Myocyte (in vitro differentiated cells): ENCODE results near the gene TJP3. TPM values are rescaled to one million over a fixed set of nuclear protein-coding genes. Genes with fewer than 3 reads are reported as not detected.

Experiments used
- DNase-seq: peaks from one replicate; pipeline ENCODE4 v3.0.0-alpha.2; 2012; ENCODE audit warnings: low read depth
- total RNA-seq: library from RNA; depleted of rRNA; stranded (reverse); fragments of >200 nt; gene quantifications from 2 replicates; pipeline ENCODE4 v1.2.3, GENCODE V29; 2014

TJP3 gene
- total RNA-seq, 1 donor from 2014 or later: not detected

DNA sequence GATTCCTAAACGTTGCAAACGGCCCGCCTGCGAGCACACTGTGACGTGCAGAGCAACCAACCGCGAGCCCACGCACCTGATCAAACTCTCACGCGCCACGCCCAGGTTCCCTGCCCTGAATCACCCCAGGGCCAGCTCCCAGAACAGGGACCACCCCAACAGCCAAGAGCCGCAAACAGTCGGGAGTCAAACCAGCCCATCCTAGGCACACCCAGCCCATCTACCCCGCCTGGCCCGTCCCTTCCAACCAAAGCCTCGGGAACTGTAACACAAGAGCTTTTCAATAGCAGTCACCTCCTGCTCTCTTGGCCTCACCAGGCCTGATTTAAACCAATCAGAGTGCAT is 16.8 kb upstream of the TJP3 start:
- no peak for DNase-seq

- no peak for DNase-seq
Measured at GRCh38 chr19:3691726-3692125, 16.5 kb upstream of the TJP3 start.

DNA sequence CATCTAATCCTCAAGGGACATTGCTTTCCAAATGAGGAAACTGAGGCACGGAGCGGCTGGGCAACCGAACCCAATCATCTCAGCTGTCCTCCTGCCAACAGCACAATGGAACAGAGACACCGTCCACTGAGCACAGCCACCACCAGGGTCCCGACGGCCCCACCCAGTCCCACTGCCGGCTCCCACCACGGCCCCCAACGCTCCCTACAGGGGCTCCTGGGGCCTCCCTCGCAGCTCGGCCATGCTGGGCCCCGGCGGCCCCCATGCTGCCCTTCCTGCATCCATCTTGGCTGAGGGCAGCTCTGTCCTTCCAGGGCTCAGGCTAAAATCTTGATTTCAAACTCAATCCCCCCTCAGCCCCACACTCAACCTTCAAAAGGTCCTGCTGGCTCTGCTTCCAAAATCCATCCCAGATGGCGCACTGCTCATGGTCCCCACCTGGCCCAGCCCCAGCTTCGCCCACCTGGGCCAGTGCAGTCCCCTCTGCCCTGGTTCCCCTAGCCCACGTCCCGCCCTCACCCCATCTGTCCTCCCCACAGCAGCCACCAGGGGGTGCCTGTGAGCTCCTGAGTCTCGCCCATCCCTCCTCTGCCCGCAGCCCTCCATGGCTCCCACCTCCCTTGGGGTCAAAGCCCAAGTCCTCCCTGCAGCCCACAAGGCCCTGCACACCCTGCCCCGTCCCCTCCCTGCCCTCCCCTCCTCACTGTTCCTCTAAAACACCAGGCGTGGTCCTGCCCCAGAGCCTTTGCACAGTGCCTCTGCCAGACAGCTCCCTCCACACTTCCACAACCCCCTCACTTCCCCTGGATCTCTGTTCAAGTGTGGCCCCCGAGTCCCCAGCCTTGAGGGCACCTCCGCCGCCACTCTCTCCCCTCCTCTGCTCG is 15.8 kb upstream of the TJP3 start:
- DNase-seq: no peak

GRCh38 chr19:3693025-3693925 is 14.9 kb upstream of the TJP3 start:
- DNase-seq: no peak

DNA sequence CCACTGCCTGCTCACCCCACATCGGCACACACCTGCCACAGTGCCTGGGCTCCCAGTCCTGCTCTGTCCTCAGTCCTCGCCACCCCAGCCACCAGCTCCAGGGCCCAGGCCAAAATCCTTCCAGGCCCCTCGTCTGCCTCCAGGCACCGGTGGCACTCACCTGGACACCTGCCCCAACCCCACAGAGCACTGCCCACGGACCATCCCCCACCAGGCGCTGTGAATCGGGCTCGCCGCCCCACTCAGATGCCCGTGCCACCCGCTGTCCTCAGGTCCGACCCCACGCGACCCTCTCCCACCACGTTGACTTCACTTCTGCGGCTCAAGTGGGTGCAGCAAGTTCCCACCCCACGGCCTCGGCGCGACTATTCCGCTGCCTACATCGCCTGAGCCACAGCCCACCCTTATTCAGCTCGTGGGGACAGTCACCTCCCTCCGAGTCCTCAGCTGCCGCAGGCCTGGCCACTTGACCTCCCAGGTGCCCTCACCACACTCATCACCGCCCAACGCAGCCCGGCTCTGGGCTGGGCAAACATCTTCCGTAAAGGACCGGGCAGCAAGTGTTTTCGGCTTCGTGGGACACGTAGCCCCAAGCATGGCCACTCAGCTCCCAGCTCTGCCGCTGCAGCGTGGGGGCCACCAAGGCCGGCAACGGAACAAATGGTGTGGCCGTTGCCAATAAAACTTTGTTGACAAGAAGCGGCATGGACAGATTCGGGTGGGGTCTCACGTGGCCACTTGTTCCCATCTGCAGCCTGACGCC is 13.6 kb upstream of the TJP3 start:
- no peak for DNase-seq

GRCh38 chr19:3695124-3695733 is 13.0 kb upstream of the TJP3 start:
- DNase-seq: no peak

GRCh38 chr19:3695986-3696659 is 12.1 kb upstream of the TJP3 start:
- DNase-seq: no peak

GRCh38 chr19:3696660-3696995 is 11.6 kb upstream of the TJP3 start:
- DNase-seq: no peak

DNA sequence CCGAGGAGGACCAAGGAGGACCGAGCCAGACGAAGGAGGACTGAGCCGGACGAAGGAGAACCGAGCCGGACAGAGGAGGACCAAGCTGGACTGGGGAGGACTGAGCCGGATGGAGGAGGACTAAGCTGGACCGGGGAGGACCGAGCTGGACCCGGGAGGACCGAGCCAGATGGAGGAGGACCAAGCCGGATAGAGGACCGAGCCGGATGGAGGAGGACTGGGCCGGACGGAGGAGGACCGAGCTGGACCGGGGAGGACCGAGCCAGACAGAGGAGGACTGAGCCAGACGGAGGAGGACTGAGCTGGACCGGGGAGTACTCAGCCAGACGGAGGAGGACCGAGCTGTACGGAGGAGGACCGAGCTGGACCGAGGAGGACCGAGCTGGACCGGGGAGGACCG is 11.1 kb upstream of the TJP3 start:
- DNase-seq: no peak

DNA sequence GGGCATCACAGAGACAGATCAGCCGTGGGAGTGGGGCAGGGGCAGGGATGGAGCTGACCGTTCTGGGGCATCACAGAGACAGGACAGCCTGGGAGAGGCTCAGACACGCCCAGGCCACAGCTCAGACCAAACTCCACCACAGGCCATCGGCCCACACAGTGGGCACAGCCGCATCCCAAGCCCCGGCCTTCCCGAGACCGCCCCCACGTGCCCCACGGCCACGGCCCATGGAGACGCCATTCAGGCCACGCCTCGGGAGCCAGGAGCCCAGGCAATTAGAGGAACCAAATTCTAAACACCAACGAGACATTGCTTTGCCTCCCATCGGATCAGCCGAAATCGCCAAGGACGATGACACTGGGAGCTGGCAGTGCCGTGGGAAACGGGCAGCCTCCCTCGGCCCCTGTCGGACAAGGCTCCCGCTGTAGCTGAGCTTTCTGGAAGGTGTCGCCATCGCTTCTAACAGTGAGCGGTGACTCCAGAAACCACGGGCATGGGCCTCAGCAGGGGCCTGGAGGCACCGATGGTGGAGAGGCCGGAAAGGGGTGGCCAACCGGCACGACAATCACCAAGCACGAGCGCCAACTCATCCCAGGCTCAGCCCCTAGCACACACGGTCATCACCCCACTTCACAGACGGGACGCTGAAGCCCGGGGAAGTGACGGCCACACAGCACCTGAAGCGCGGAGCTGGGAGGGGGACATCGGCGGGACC is 10.4 kb upstream of the TJP3 start:
- DNase-seq: no peak

DNA sequence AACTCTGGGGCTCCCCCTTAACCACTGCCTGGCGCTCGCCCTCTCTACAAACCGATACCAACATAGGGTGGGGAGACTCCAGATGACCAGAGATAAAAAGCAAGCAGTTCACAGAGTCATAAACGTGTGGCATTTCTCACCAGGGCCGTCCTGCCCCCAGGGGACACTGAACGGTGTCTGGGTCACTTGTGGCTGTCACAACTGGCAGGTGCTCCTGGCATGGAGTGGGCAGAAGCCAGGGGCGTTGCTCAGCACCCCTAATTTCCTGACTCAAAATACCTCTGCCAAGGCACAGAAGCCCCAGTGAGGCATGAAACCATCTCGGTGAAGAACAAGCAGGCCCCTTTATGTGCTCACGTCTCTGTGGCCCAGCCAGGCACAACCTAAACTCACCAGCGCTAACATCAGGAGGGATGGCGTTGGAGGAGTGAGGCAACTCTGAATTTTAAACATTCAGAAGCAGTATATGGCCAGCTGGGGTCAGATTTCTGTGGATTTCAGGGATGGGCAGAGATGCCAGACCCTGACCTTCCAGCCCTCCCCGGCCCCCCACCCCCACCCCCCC is 9.7 kb upstream of the TJP3 start:
- peak; percentile 13 for DNase-seq

DNA sequence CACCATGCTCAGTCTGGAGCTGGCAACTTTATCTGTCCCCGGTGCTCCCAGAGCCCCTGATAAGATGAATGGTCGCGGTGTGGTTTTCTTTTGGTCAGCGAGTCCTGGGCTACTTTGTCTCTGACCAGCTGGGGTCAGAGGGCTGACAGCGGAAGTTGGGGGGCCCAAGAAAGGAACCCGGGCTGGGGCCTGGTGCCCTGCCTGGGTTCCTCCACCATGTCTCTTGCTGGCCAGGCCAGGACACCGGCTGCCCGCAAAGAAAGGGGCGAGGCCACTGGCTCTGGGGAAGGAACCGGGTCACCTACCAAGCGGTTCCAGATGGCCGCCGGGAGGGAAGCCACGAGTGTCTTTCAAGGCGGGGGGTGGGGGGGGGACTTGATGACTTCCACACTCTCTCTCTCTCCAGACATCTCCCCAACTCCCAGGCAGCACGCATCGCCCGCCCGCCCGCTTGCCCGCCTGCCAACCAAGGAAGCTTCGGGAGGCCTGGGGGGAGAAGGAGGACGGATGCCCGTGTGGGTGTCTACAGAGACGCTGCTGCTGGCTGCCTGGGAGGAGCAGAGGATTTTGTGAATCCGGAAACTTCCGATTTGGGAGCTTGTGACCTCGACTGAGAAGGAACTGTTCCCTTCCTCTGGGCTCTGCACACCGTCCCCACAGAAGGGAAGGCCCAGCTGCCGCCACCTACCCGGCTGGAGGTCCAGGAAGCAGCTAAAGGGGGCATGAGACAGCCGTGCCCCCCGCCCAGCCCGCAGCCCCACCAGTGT is 9.0 kb upstream of the TJP3 start:
- peak; percentile 62 for DNase-seq

DNA sequence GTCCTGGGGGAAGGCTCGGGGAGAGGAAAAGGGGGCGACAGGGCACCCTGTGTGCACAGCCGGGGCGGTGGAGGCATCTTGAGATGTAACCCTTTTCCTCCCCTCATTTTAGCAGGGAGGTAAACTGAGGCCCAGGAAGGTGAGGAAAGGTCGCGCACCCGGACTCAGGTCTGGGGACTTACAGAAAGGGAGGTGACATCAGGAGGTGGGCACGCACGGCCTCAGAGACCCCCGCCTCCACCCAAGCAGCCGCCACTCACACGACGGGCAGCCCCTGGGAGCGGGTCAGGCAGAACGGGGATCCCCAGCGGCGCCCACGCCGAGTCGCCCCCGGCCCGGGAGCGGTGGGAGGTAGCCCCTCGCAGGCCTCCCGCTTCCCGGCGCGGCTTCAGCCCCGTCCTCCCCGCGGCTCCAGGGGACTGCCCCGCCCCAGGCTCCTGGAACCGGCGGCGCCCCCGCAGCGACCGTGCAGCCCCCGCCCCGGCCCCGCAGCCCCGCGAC is 8.4 kb upstream of the TJP3 start:
- no peak for DNase-seq

DNA sequence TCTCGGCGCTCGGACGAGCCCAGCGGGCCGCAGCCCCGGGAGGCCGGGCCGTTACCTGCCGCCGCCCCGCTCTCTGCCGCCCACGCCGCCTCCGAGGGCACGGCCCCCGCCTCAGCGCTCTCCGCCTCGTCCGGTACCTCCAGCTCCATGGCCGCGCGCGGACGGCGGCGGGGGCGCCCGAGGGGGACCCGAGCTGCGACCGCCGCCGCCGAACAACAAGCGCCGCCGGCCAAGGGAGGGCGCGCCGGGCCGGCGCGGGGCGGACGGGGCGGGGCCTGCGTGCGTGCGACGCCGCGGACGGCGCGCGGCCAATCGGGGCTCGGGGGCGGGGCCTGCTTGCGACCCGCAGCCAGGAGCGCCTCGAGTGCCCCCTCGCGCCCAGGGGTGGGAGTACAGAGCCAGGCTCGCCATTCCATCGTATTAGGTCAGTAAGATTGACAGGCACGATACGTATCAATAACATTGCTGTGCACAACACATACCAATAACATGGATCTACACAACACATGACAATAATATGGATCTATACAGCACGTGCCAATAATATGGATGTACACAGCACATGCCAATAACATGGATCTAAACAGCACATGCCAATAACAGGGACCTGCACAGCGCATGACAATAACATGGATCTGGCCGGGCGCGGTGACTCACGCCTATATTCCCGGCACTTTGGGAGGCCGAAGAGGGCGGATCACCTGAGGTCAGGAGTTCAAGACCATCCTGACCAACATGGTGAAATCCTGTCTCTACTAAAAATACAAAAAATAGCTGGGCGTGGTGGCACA is 7.7 kb upstream of the TJP3 start, which contains the start of gene PIP5K1C:
Gene PIP5K1C (minus strand): TSS at position 227 of the 791 bp plus-strand sequence. CDS start 78 bp downstream, at position 149.
- peak; percentile 84 for DNase-seq

DNA sequence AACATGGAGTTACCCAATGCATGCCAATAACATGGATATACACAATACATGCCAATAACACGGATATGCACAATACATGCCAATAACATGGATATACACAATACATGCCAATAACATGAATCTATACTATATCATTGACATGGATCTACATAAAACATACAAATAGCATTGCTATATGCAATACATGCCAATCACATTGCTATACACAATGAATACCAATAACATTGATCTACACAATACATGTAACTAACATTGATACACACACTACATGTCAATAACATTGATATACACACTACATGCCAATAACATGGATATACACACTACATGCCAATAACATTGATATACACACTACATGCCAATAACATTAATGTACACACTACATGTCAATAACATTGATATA is 7.0 kb upstream of the TJP3 start:
- no peak for DNase-seq

GRCh38 chr19:3707868-3708206 is 347 bp upstream of the TJP3 start:
- no peak for DNase-seq

DNA sequence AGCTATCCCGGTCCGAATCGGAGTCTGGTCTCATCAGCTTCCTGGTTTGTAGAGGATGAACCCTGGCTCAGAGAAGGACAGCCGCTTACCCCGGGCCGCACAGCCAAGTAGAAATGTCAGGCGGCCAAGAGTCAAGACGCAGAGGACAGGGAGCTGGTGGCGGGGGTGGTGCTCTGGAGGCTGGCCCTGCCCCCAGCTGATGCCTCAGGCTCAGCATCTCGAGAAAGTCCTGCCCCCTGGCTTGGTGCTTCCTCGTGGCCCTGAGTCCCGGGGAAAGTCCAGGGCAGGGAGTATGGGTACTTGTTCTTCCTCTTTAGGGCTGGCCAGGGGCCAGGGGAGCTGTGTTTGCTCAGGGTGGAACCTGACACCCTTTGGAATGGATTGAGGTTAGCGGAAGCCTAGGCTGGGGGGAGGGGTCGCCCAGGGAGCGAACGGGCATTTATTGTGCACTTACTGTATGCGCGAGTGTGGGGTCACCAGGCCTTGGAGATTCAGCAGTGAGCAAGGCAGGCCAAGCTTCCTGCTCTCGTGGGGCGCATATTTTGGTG is 2.2 kb downstream of the TJP3 start:
- DNase-seq: peak; percentile 39
